GM12878 (cell line): ENCODE results near the gene LENG9. TPM values are rescaled to one million over a fixed set of nuclear protein-coding genes. Genes with fewer than 3 reads are reported as not detected.

Source experiments
- IKZF1 ChIP-seq: fragments of 450-650 bp; conservative IDR thresholded peaks from 2 replicates; pipeline ENCODE4 v1.6.1; 2017; ENCODE audit warnings: antibody characterized with exemption, mild to moderate bottlenecking
- IRF4 ChIP-seq: IDR thresholded peaks from 2 replicates; pipeline ENCODE4 v1.6.1; 2011; ENCODE audit warnings: low read depth, low read length
- MEF2B ChIP-seq: fragments of 450-650 bp; IDR thresholded peaks from 2 replicates; pipeline ENCODE4 v1.6.1; 2018; ENCODE audit warnings: mild to moderate bottlenecking, moderate library complexity; ENCODE audit not compliant: partially characterized antibody, poor library complexity, severe bottlenecking
- MLLT1 ChIP-seq: fragments of 450-650 bp; IDR thresholded peaks from 2 replicates; pipeline ENCODE4 v1.6.1; 2016; ENCODE audit warnings: mild to moderate bottlenecking
- NFYA ChIP-seq: IDR thresholded peaks from 2 replicates; pipeline ENCODE4 v1.6.1; 2011; ENCODE audit warnings: low read depth, mild to moderate bottlenecking, low read length, improper control_type of control experiment, borderline replicate concordance
- PAX5 ChIP-seq: IDR thresholded peaks from 2 replicates; pipeline ENCODE4 v1.6.1; 2011; ENCODE audit warnings: low read depth, low read length, borderline replicate concordance
- RCOR1 ChIP-seq: conservative IDR thresholded peaks from 2 replicates; pipeline ENCODE4 v1.6.1; 2012; ENCODE audit warnings: low read depth, low read length, improper control_type of control experiment
- RUNX3 ChIP-seq: IDR thresholded peaks from 2 replicates; pipeline ENCODE4 v1.6.1; 2012; ENCODE audit warnings: low read length, inconsistent platforms
- SKIL ChIP-seq: fragments of 450-650 bp; IDR thresholded peaks from 2 replicates; pipeline ENCODE4 v1.6.1; 2017; ENCODE audit warnings: mild to moderate bottlenecking, low read depth, inconsistent platforms; ENCODE audit not compliant: poor library complexity, severe bottlenecking
- ZBTB40 ChIP-seq: fragments of 450-650 bp; IDR thresholded peaks from 2 replicates; pipeline ENCODE4 v1.6.1; 2016; ENCODE audit warnings: mild to moderate bottlenecking, moderate library complexity, borderline replicate concordance
- polyA plus RNA-seq, 11 experiments: library from polyadenylated mRNA; depleted of rRNA in 4 of 11; unstranded in 6 of 11; stranded (reverse) in 5 of 11; fragments of >200 nt; fragmentation: Nextera tagmentation in 4 of 11; fragmentation: Illumina TruSeq in 1 of 11; extraction: Ambion mirVana in 4 of 11; extraction: Trizol in 1 of 11; gene quantifications; 1 replicate in 1 of 11; 2 replicates in 10 of 11; pipeline versions ENCODE4 v1.2.1 to v1.2.3, GENCODE V29; 2011 to 2016; ENCODE audit warnings: inconsistent platforms in 2 of 11, missing spikeins in 2 of 11, low read depth in 1 of 11
- total RNA-seq, 4 experiments: library from RNA; depleted of rRNA in 3 of 4; stranded (reverse); fragments of >200 nt in 3 of 4; fragmentation: Illumina TruSeq in 1 of 4; extraction: Trizol in 1 of 4; gene quantifications; 2 replicates each; pipeline versions ENCODE4 v1.2.1 to v1.2.3, GENCODE V29; 2013 to 2021

Gene LENG9
- total and polyA plus RNA-seq, 10 of the 15 experiments (the other 5 are each of a cell fraction or from before 2014, with no cell fraction given), result 0.09 to 2.9 (median 0.76) TPM; not detected in 1

- TF ChIP-seq SKIL (no peak), MLLT1 (no peak), RCOR1 (no peak), PAX5 (no peak), RUNX3 (no peak), NFYA (no peak), IKZF1 (no peak), MEF2B (no peak), ZBTB40 (no peak), IRF4 (no peak)
Observed at GRCh38 chr19:54444737-54445136, 18.8 kb downstream of the LENG9 start (continued).
